Endothelial cell (in vitro differentiated cells): Measurements from ENCODE around the gene CDH22. TPM values are rescaled to one million over a fixed set of nuclear protein-coding genes. Genes with fewer than 3 reads are reported as not detected.
A peak's percentile ranks its signal among the peaks of the same experiment; 100 is the strongest.

Experiments
- DNase-seq: peaks from one replicate; pipeline ENCODE4 v3.0.0; 2021; ENCODE audit warnings: low spot score
- H3K27ac Mint-ChIP-seq: one replicate; pipeline ENCODE4 v1.8.0; 2021; ENCODE audit warnings: mixed read lengths, inconsistent platforms; ENCODE audit not compliant: unreplicated experiment
- H3K27me3 Mint-ChIP-seq: one replicate; pipeline ENCODE4 v1.8.0; 2021; ENCODE audit warnings: mild to moderate bottlenecking, moderate library complexity, mixed read lengths, inconsistent platforms; ENCODE audit not compliant: unreplicated experiment
- H3K36me3 Mint-ChIP-seq: one replicate; pipeline ENCODE4 v1.8.0; 2021; ENCODE audit warnings: mild to moderate bottlenecking, low read depth, mixed read lengths, inconsistent platforms; ENCODE audit not compliant: unreplicated experiment
- H3K4me1 Mint-ChIP-seq: one replicate; pipeline ENCODE4 v1.8.0; 2021; ENCODE audit warnings: mild to moderate bottlenecking, mixed read lengths, inconsistent platforms; ENCODE audit not compliant: unreplicated experiment
- H3K4me3 Mint-ChIP-seq: one replicate; pipeline ENCODE4 v1.8.0; 2021; ENCODE audit warnings: mild to moderate bottlenecking, mixed read lengths, inconsistent platforms; ENCODE audit not compliant: unreplicated experiment
- H3K9me3 Mint-ChIP-seq: one replicate; pipeline ENCODE4 v1.8.0; 2021; ENCODE audit warnings: mixed read lengths, inconsistent platforms; ENCODE audit not compliant: unreplicated experiment
- total RNA-seq: library from RNA; stranded (reverse); fragmentation: NEBNext Ultra II Directional; extraction: Animal tissue kit (Norgen Biotek cat#: 25700); gene quantifications from one replicate; pipeline ENCODE4 v1.2.1, GENCODE V29; 2021; ENCODE audit not compliant: unreplicated experiment
- TF ChIP-seq, protein P1 (sequence below): fragments of 200-600 bp; sonication (generic); IDR thresholded peaks from one replicate; pipeline ENCODE4 v1.5.0; 2021; ENCODE audit warnings: antibody characterized with exemption; ENCODE audit not compliant: unreplicated experiment

Gene CDH22
- total RNA-seq, 1 donor from 2014 or later: 1.3 TPM

DNA sequence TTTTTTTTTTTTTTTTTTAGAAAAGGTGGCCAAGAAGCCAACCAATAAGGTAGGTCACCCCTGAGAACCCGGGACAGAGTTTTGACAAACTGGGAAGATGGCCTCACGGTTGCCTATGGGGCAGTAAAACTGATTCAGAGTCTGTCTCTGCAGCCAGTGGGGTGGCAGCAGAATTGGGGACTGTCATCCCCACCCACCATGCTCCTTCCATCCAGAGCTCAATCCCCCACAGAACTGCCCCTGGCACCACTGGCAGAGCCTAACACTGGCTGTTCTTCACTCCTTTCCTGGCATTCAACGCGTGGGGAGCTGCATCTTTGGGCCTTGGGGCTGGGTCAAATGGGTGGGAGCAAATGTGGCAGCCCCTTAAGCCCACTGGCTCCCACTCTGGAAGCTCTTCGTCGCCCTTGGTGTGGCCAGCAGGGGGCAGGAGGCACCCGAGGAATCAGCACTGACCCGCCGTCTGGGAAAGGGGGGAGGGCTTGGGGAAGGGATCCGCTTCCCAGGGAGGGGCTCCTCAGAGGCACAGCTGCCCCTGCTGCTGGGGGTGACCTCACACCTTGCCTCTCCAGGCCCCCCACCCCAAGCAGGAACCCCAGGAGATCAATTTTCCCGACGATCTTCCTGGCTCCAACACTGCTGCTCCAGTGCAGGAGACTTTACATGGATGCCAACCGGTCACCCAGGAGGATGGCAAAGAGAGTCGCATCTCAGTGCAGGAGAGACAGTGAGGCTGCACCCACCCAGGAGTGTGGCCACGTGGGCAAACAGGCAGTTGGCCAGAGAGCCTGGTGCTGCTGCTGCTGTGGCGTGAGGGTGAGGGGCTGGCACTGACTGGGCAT is 179.8 kb downstream of the CDH22 start:
- H3K27ac Mint-ChIP-seq: no peak overlapping the region
- no peaks in the 10 kb centered on the region for H3K9me3 Mint-ChIP-seq
- TF ChIP-seq, protein P1, sequence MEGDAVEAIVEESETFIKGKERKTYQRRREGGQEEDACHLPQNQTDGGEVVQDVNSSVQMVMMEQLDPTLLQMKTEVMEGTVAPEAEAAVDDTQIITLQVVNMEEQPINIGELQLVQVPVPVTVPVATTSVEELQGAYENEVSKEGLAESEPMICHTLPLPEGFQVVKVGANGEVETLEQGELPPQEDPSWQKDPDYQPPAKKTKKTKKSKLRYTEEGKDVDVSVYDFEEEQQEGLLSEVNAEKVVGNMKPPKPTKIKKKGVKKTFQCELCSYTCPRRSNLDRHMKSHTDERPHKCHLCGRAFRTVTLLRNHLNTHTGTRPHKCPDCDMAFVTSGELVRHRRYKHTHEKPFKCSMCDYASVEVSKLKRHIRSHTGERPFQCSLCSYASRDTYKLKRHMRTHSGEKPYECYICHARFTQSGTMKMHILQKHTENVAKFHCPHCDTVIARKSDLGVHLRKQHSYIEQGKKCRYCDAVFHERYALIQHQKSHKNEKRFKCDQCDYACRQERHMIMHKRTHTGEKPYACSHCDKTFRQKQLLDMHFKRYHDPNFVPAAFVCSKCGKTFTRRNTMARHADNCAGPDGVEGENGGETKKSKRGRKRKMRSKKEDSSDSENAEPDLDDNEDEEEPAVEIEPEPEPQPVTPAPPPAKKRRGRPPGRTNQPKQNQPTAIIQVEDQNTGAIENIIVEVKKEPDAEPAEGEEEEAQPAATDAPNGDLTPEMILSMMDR: peak; percentile 74
- H3K36me3 Mint-ChIP-seq: peaks cover 23% of the 10 kb centered on the region
- H3K4me1 Mint-ChIP-seq: peaks cover 19% of the 10 kb centered on the region
- peak; percentile 63 for DNase-seq
- H3K27me3 Mint-ChIP-seq: peaks cover 9% of the 10 kb centered on the region
- no peak overlapping the region for H3K4me3 Mint-ChIP-seq

DNA sequence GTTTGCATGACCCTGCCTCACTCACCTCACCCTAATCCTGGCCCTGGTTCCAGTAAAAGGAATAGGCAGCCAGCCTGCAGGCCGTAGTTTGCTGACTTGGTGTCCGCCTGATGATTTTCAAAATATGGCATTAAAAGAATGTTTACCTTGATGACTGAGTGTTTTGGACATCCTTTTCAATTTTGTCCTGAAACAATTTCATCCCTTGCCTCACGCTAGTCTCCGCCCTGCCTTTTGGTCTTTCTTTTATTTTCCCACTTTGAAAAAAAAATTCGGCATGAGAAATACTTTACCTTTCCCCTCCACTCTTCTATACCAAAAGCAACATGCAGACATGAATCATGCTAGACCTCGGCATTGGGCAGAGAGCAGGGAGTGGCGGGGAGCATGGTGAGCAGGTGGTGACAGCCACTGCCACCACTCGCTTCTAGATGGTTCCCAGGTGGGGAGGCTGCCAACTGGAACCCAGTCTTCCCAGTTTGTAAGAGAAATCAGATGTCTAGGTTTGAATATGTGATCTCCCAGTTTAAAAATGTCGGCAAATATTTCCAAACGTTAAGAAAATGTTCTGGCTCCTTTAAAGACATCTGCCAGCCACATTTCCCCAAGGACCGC is 180.8 kb downstream of the CDH22 start:
- peaks cover 27% of the 10 kb centered on the region for H3K4me1 Mint-ChIP-seq
- peak overlapping the region; percentile 62 for H3K4me3 Mint-ChIP-seq
- H3K36me3 Mint-ChIP-seq: peaks cover 32% of the 10 kb centered on the region
- H3K9me3 Mint-ChIP-seq: no peaks in the 10 kb centered on the region
- no peak for DNase-seq
- TF ChIP-seq, protein P1: no peak
- H3K27me3 Mint-ChIP-seq: peaks cover 10% of the 10 kb centered on the region
- H3K27ac Mint-ChIP-seq: no peak overlapping the region

DNA sequence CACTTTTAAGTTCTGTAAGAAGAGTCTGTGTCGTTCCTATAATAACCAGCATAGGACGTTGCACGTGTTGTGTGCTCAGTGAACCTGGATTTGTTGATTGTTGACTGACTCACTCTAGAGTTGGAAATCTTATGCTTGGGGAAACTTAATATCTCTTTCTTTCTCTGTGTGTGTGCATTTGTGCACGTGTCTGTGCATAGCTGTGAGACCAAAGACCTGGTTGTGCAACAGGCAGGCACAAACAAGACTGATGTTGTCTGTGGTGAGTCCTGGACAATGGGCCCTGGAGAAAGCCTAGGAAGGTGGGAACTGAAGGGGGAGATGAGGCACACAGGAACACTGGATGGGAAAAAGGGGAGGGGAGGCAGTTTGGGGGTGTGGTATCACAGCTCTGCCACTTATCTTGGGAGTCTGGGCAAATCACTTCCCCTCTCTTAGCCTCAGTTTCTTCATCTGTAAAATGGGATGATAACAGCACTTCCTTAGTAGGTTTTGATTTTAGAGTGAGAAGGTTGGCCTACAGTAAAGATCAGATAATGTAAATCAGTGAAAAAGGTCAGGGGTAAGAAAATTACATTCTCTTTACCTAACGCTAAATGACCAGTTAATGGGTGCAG is 181.8 kb downstream of the CDH22 start:
- no peak for DNase-seq
- Mint-ChIP-seq H3K4me3 (no peak overlapping the region), H3K9me3 (no peaks in the 10 kb centered on the region), H3K36me3 (peaks cover 38% of the 10 kb centered on the region), H3K4me1 (peaks cover 37% of the 10 kb centered on the region), H3K27me3 (peaks cover 11% of the 10 kb centered on the region), H3K27ac (no peak overlapping the region)
- TF ChIP-seq, protein P1: no peak

Other genes with a start within 250 kb of the CDH22 start
- gene NCOA5, start 218.5 kb downstream of the CDH22 start, total RNA-seq: 34.9 TPM
- 69.4 TPM for gene CD40, start 190.2 kb downstream of the CDH22 start, total RNA-seq
- 35.6 TPM for gene ELMO2, start 98.1 kb upstream of the CDH22 start, total RNA-seq
- gene ZNF334, start 205.1 kb upstream of the CDH22 start, total RNA-seq: 19.5 TPM
- gene OCSTAMP, start 242.2 kb upstream of the CDH22 start, total RNA-seq: not detected